Osteocyte (in vitro differentiated cells): ENCODE results near the gene DGLUCY. TPM values are rescaled to one million over a fixed set of nuclear protein-coding genes. Genes with fewer than 3 reads are reported as not detected.
"Not testable (repeated sequence)": the region's sequence is repeated elsewhere in the genome, so short reads cannot be mapped to it uniquely, and the experiment has no call there.

Source experiments
- DNase-seq: peaks from one replicate; pipeline ENCODE4 v3.0.0; 2021; ENCODE audit warnings: mixed read lengths; ENCODE audit not compliant: unreplicated experiment; ENCODE audit errors: extremely low spot score
- H3K27ac Mint-ChIP-seq: one replicate; pipeline ENCODE4 v1.8.0; 2021; ENCODE audit warnings: mild to moderate bottlenecking, mixed read lengths; ENCODE audit not compliant: unreplicated experiment
- H3K27me3 Mint-ChIP-seq: one replicate; pipeline ENCODE4 v1.8.0; 2021; ENCODE audit warnings: mixed read lengths; ENCODE audit not compliant: unreplicated experiment
- H3K36me3 Mint-ChIP-seq: one replicate; pipeline ENCODE4 v1.8.0; 2021; ENCODE audit warnings: mixed read lengths; ENCODE audit not compliant: unreplicated experiment
- H3K4me1 Mint-ChIP-seq: one replicate; pipeline ENCODE4 v1.8.0; 2021; ENCODE audit warnings: mixed read lengths; ENCODE audit not compliant: unreplicated experiment
- H3K4me3 Mint-ChIP-seq: one replicate; pipeline ENCODE4 v1.8.0; 2021; ENCODE audit warnings: mild to moderate bottlenecking, moderate library complexity, mixed read lengths; ENCODE audit not compliant: unreplicated experiment
- H3K9me3 Mint-ChIP-seq: one replicate; pipeline ENCODE4 v1.8.0; 2021; ENCODE audit warnings: mixed read lengths; ENCODE audit not compliant: unreplicated experiment
- total RNA-seq: library from RNA; stranded (reverse); gene quantifications from 2 replicates; pipeline ENCODE4 v1.2.1, GENCODE V29; 2021
- TF ChIP-seq, protein P1 (sequence below): fragments of 200-600 bp; sonication (generic); IDR thresholded peaks from 2 replicates; pipeline ENCODE4 v1.5.0; 2021; ENCODE audit warnings: antibody characterized with exemption, mild to moderate bottlenecking, moderate library complexity

DGLUCY gene
- total RNA-seq, 1 donor from 2014 or later, result 20.4 TPM

DNA sequence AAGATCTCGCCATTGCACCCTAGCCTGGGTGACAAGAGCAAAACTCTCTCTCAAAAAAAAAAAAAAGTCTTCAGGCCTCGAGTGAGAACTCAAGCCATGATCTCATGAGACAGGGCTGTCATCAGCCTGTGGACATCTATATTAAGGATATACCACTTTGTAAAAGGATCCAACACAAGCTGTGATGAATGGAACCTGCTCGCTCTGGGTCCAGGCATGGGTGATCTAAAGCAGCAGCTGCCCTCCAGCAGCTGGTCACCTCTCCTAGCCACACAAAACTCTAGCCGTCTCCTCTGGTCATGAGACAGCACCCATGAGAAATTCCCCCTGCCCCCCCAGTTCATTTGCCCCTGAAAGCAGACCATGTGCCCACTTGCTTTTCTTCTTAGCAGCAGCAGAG is 19.1 kb upstream of the DGLUCY start:
- no peak overlapping the region for H3K27ac Mint-ChIP-seq
- H3K36me3 Mint-ChIP-seq, result no peaks in the 10 kb centered on the region
- TF ChIP-seq, protein P1, sequence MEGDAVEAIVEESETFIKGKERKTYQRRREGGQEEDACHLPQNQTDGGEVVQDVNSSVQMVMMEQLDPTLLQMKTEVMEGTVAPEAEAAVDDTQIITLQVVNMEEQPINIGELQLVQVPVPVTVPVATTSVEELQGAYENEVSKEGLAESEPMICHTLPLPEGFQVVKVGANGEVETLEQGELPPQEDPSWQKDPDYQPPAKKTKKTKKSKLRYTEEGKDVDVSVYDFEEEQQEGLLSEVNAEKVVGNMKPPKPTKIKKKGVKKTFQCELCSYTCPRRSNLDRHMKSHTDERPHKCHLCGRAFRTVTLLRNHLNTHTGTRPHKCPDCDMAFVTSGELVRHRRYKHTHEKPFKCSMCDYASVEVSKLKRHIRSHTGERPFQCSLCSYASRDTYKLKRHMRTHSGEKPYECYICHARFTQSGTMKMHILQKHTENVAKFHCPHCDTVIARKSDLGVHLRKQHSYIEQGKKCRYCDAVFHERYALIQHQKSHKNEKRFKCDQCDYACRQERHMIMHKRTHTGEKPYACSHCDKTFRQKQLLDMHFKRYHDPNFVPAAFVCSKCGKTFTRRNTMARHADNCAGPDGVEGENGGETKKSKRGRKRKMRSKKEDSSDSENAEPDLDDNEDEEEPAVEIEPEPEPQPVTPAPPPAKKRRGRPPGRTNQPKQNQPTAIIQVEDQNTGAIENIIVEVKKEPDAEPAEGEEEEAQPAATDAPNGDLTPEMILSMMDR, result no peak
- DNase-seq, result no peak
- H3K9me3 Mint-ChIP-seq, result no peaks in the 10 kb centered on the region
- H3K4me1 Mint-ChIP-seq, result no peaks in the 10 kb centered on the region
- peaks cover 11% of the 10 kb centered on the region for H3K27me3 Mint-ChIP-seq
- no peak overlapping the region for H3K4me3 Mint-ChIP-seq

DNA sequence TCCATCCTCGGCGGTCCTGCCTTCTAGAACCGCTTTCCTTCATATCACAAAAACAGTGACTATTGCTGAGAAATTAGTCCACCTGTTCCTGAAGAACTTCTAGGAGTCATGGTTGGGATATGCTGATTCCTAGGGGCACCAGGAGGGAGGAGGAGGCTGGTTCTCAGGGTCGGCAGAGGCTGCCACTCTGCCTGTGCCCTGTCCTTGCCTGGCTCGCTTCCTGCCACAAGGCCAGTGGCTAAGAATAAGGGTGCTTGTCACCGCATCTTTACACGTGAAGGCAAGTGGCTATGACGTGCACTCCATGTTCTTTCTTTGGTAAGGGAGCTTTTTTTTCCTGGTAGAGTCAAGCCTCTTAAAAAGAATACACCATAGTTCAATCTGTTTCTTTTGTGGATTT is 18.7 kb upstream of the DGLUCY start:
- H3K4me3 Mint-ChIP-seq, result no peak overlapping the region
- peaks cover 12% of the 10 kb centered on the region for H3K27me3 Mint-ChIP-seq
- TF ChIP-seq, protein P1, result no peak
- H3K27ac Mint-ChIP-seq, result no peak overlapping the region
- no peaks in the 10 kb centered on the region for H3K9me3 Mint-ChIP-seq
- no peaks in the 10 kb centered on the region for H3K4me1 Mint-ChIP-seq
- no peaks in the 10 kb centered on the region for H3K36me3 Mint-ChIP-seq
- no peak for DNase-seq

DNA sequence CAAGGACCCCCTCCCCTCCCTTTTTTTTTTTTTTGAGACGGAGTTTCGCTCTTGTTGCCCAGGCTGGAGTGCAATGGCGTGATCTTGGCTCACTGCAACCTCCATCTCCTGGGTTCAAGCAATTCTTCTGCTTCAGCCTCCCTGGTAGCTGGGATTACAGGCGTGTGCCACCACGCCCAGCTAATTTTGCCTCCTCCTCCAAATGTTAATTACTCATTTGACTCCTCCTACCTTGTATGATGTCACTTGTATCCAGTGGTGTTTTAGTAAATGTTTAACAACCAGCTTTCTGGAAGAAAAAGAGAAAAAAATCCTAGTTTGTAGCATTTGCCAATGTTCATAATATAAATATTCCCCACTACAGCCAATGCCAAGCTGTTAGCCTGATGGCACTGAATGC is 16.2 kb upstream of the DGLUCY start:
- DNase-seq, H3K4me3 Mint-ChIP-seq, H3K4me1 Mint-ChIP-seq, H3K36me3 Mint-ChIP-seq, H3K27ac Mint-ChIP-seq, H3K9me3 Mint-ChIP-seq: not testable (repeated sequence)
- peaks cover 14% of the 10 kb centered on the region for H3K27me3 Mint-ChIP-seq

DNA sequence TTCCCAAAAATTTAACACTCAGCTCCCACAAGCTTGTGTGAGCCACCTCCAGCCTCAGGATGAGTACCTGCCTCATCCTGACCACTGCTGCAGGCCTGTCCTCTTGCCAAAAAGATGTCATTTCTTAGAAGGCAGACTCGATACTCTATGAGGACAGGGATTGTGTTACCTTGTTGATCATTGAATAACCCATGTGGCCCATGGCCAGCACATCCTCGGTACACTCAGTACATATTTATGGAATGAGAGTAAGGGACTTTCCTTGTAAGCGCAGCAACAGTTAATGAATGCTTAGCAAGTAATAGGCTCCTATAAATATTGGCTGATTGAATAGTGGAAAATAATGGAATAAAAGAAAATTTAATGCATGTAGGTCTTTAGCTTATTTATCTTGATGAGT is 15.3 kb upstream of the DGLUCY start:
- Mint-ChIP-seq H3K27ac (no peak overlapping the region), H3K4me3 (no peak overlapping the region), H3K9me3 (no peaks in the 10 kb centered on the region), H3K27me3 (peaks cover 13% of the 10 kb centered on the region), H3K4me1 (no peaks in the 10 kb centered on the region), H3K36me3 (no peaks in the 10 kb centered on the region)
- TF ChIP-seq, protein P1, result no peak
- DNase-seq, result no peak

DNA sequence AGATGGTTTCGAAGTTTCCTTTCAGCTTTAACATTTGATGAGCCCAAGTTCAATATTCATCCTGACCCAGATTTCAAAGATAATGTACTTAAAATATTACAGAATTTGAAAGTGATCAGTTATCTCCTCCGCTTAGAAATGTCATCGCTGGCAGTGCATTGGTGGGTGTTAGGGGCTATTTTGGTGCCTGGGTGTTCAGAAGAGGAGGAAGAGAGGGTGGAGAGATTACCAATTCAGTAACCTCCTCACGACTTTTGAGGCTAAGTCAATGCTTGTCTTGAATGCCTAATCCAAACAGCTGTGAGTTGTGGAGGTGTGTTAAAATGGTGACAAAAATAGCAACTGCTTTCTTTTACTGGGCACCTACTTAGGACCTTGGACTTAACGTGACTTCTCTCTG is 13.8 kb upstream of the DGLUCY start:
- no peak for DNase-seq
- Mint-ChIP-seq H3K27ac (no peak overlapping the region), H3K27me3 (peaks cover 11% of the 10 kb centered on the region), H3K4me1 (no peaks in the 10 kb centered on the region), H3K9me3 (no peaks in the 10 kb centered on the region), H3K4me3 (no peak overlapping the region), H3K36me3 (no peaks in the 10 kb centered on the region)
- TF ChIP-seq, protein P1, result no peak

DNA sequence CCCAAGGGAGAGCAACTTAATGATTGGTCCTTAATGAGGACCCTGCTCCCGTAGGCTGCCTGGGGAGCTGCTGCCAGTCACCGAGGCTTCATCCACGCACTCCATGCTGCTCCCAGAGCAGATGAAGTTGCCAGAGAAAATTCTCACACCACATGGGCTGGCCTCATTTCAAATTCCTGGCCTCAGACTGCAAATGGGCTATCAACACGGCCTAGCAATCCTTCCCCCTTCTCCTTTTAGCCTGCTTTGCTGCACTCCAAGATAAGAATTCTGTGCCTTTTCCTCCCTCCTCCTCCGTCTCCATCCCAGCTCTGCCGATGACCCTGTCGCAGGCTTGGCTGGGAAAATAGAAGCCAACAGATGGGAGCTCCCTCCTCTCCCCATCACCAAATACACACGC is 10.8 kb upstream of the DGLUCY start:
- Mint-ChIP-seq H3K36me3 (no peaks in the 10 kb centered on the region), H3K4me1 (peaks cover 5% of the 10 kb centered on the region), H3K9me3 (no peaks in the 10 kb centered on the region), H3K4me3 (no peak overlapping the region), H3K27me3 (peaks cover 7% of the 10 kb centered on the region), H3K27ac (no peak overlapping the region)
- TF ChIP-seq, protein P1, result no peak
- no peak for DNase-seq
